Type B pancreatic cell (in vitro differentiated cells): ENCODE results near the gene NAMPT. TPM values are rescaled to one million over a fixed set of nuclear protein-coding genes. Genes with fewer than 3 reads are reported as not detected.

ENCODE experiments used
- DNase-seq: peaks from one replicate; pipeline ENCODE4 v3.0.0; 2021; ENCODE audit warnings: mixed read lengths; ENCODE audit not compliant: unreplicated experiment; ENCODE audit errors: extremely low spot score
- H3K27ac Mint-ChIP-seq: 2 replicates; pipeline ENCODE4 v1.8.0; 2021; ENCODE audit warnings: mild to moderate bottlenecking, mixed read lengths
- H3K27me3 Mint-ChIP-seq: 2 replicates; pipeline ENCODE4 v1.8.0; 2021; ENCODE audit warnings: mixed read lengths
- H3K36me3 Mint-ChIP-seq: 2 replicates; pipeline ENCODE4 v1.8.0; 2021; ENCODE audit warnings: mixed read lengths
- H3K4me1 Mint-ChIP-seq: one replicate; pipeline ENCODE4 v1.8.0; 2021; ENCODE audit warnings: mixed read lengths; ENCODE audit not compliant: unreplicated experiment
- H3K4me3 Mint-ChIP-seq: 2 replicates; pipeline ENCODE4 v1.8.0; 2021; ENCODE audit warnings: mild to moderate bottlenecking, mixed read lengths
- H3K9me3 Mint-ChIP-seq: 2 replicates; pipeline ENCODE4 v1.8.0; 2021; ENCODE audit warnings: mixed read lengths
- total RNA-seq: library from RNA; stranded (reverse); gene quantifications from 2 replicates; pipeline ENCODE4 v1.2.1, GENCODE V29; 2021; ENCODE audit warnings: low replicate concordance
- TF ChIP-seq, protein P1 (sequence below): fragments of 200-600 bp; sonication (generic); conservative IDR thresholded peaks from 2 replicates; pipeline ENCODE4 v1.5.0; 2021; ENCODE audit warnings: antibody characterized with exemption, mild to moderate bottlenecking

Gene NAMPT
- total RNA-seq, 1 donor from 2014 or later, result 60.0 TPM

- TF ChIP-seq, protein P1, sequence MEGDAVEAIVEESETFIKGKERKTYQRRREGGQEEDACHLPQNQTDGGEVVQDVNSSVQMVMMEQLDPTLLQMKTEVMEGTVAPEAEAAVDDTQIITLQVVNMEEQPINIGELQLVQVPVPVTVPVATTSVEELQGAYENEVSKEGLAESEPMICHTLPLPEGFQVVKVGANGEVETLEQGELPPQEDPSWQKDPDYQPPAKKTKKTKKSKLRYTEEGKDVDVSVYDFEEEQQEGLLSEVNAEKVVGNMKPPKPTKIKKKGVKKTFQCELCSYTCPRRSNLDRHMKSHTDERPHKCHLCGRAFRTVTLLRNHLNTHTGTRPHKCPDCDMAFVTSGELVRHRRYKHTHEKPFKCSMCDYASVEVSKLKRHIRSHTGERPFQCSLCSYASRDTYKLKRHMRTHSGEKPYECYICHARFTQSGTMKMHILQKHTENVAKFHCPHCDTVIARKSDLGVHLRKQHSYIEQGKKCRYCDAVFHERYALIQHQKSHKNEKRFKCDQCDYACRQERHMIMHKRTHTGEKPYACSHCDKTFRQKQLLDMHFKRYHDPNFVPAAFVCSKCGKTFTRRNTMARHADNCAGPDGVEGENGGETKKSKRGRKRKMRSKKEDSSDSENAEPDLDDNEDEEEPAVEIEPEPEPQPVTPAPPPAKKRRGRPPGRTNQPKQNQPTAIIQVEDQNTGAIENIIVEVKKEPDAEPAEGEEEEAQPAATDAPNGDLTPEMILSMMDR, result no peak
- no peak for DNase-seq
- Mint-ChIP-seq H3K9me3 (peaks cover 7% of the 10 kb centered on the region), H3K36me3 (peaks cover 13% of the 10 kb centered on the region), H3K27me3 (no peaks in the 10 kb centered on the region), H3K4me1 (peaks cover 18% of the 10 kb centered on the region), H3K4me3 (no peak overlapping the region), H3K27ac (no peak overlapping the region)
Observed at GRCh38 chr7:106277976-106278375, 6.8 kb downstream of the NAMPT start.

GRCh38 chr7:106276513-106276912, 8.3 kb downstream of the NAMPT start:
- Mint-ChIP-seq H3K4me3 (no peak overlapping the region), H3K9me3 (peaks cover 7% of the 10 kb centered on the region), H3K4me1 (peaks cover 14% of the 10 kb centered on the region), H3K36me3 (peaks cover 20% of the 10 kb centered on the region), H3K27me3 (no peaks in the 10 kb centered on the region), H3K27ac (no peak overlapping the region)
- DNase-seq, result no peak
- TF ChIP-seq, protein P1, result no peak

- Mint-ChIP-seq H3K27ac (no peak overlapping the region), H3K9me3 (no peaks in the 10 kb centered on the region), H3K36me3 (peaks cover 25% of the 10 kb centered on the region), H3K4me3 (no peak overlapping the region), H3K27me3 (no peaks in the 10 kb centered on the region), H3K4me1 (peaks cover 3% of the 10 kb centered on the region)
- no peak for DNase-seq
- TF ChIP-seq, protein P1, result no peak
Observed at GRCh38 chr7:106273009-106273668, 11.6 kb downstream of the NAMPT start.

- TF ChIP-seq, protein P1, result no peak
- Mint-ChIP-seq H3K36me3 (peaks cover 40% of the 10 kb centered on the region), H3K4me3 (no peak overlapping the region), H3K27me3 (no peaks in the 10 kb centered on the region), H3K27ac (no peak overlapping the region), H3K4me1 (no peaks in the 10 kb centered on the region), H3K9me3 (no peaks in the 10 kb centered on the region)
- no peak for DNase-seq
Observed at GRCh38 chr7:106270122-106270977, 14.4 kb downstream of the NAMPT start.

DNA sequence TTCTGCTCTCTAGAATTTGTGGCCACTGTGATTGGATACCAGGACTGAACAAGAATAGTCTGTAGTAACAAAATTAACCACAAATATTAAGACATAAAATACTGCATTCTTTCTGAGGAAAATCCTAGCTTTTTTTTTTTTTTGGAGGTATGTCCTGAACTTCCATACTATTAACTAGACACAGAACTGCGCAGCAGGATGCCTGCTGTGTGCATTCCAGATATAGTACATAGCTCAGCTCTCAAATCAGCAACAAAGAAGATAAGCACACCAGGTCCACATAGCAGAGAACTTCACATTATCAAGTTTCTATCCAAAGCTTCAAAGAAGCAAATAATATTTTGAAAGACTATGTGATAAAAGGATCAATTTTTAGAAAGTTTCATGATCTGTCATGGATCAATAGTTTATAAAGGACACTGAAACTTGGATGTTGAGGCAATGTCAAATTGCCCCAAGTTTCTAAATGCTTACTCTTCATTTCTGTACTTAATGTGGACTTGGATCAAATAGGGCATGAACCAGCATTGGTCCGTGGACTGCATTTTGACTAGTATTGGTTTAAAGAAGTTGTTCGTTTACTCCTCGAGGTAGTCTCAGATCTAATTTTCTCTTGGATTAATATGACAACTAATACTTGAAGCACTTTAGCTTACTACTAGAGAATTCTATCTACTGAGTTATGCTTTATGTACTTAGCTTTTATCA, 15.4 kb downstream of the NAMPT start:
- no peaks in the 10 kb centered on the region for H3K27me3 Mint-ChIP-seq
- H3K27ac Mint-ChIP-seq, result no peak overlapping the region
- DNase-seq, result no peak
- TF ChIP-seq, protein P1, result no peak
- no peak overlapping the region for H3K4me3 Mint-ChIP-seq
- no peaks in the 10 kb centered on the region for H3K4me1 Mint-ChIP-seq
- H3K36me3 Mint-ChIP-seq, result peaks cover 43% of the 10 kb centered on the region
- H3K9me3 Mint-ChIP-seq, result no peaks in the 10 kb centered on the region
